Testis (tissue), 2 donors: Measurements from ENCODE around the gene FAM50B.

Experiments
- CTCF ChIP-seq, 3 experiments: fragments of 450-650 bp in 2 of 3; fragments of 200-600 bp in 1 of 3; sonication (generic) in 1 of 3; IDR thresholded peaks; one replicate each; pipeline ENCODE4 v1.5.1; 2016 to 2019; ENCODE audit warnings: antibody characterized with exemption in 3 of 3, mild to moderate bottlenecking in 2 of 3, moderate library complexity in 1 of 3
- POLR2A ChIP-seq: fragments of 450-650 bp; IDR thresholded peaks from one replicate; pipeline ENCODE4 v1.6.1; 2017; ENCODE audit warnings: antibody characterized with exemption, mild to moderate bottlenecking, moderate library complexity

GRCh38 chr6:3868544-3868943, 19.4 kb downstream of the FAM50B start:
- TF ChIP-seq CTCF (IDR thresholded peaks at IDR 0.05) (no peak), POLR2A (no peak)
